OCI-LY7 (cell line): ENCODE data around the gene ECSIT. TPM values are rescaled to one million over a fixed set of nuclear protein-coding genes. Genes with fewer than 3 reads are reported as not detected.

Experiments
- BruUV-seq: library from RNA; stranded (reverse); fragments of 400-500 nt; replicated peaks from 2 replicates; lab custom pipeline; 2021; lab: Mats Ljungman, UMichigan
- CTCF ChIA-PET: fragments of 300-600 bp; sonication (Branson Sonifier 250); formaldehyde crosslinking; loops from one replicate; lab custom pipeline; 2022; ENCODE audit warnings: antibody characterized with exemption; ENCODE audit not compliant: unreplicated experiment; lab: Charles Lee
- POLR2A ChIA-PET: fragments of 300-600 bp; sonication (Branson Sonifier 250); formaldehyde crosslinking; loops from one replicate; lab custom pipeline; 2022; ENCODE audit warnings: antibody characterized with exemption; lab: Charles Lee
- DNase-seq: peaks from one replicate; pipeline ENCODE4 v3.0.0-alpha.2; 2015; ENCODE audit warnings: low spot score
- H2AFZ ChIP-seq: fragments of 200-600 bp; sonication (generic), shearing (Covaris generic); 2 replicates; pipeline ENCODE4 v1.6.1; 2014; ENCODE audit warnings: mild to moderate bottlenecking, antibody characterized with exemption, low read length, moderate library complexity
- H3K27ac ChIP-seq: fragments of 200-600 bp; sonication (generic); 2 replicates; pipeline ENCODE4 v1.5.1; 2014; ENCODE audit warnings: mixed run types, low read depth, mild to moderate bottlenecking, moderate library complexity, low read length, inconsistent platforms; ENCODE audit not compliant: poor library complexity, severe bottlenecking
- H3K36me3 ChIP-seq: fragments of 200-600 bp; sonication (generic); 2 replicates; pipeline ENCODE4 v1.6.1; 2014; ENCODE audit warnings: mild to moderate bottlenecking, antibody characterized with exemption, low read length, moderate library complexity, mixed read lengths; ENCODE audit not compliant: insufficient read depth
- H3K4me1 ChIP-seq: fragments of 200-600 bp; sonication (generic); 2 replicates; pipeline ENCODE4 v1.5.1; 2014; ENCODE audit warnings: mild to moderate bottlenecking, low read length; ENCODE audit not compliant: insufficient read depth, poor library complexity, severe bottlenecking
- H3K4me2 ChIP-seq: fragments of 200-600 bp; sonication (generic); 2 replicates; pipeline ENCODE4 v1.6.1; 2014; ENCODE audit warnings: mild to moderate bottlenecking, low read length
- H3K4me3 ChIP-seq: fragments of 200-600 bp; sonication (generic); 2 replicates; pipeline ENCODE4 v1.5.1; 2014; ENCODE audit warnings: mild to moderate bottlenecking, low read depth, low read length; ENCODE audit not compliant: poor library complexity, severe bottlenecking
- H3K79me2 ChIP-seq: fragments of 200-600 bp; sonication (generic); 2 replicates; pipeline ENCODE4 v1.6.1; 2016; ENCODE audit warnings: low read depth, mild to moderate bottlenecking, low read length, moderate library complexity, mixed read lengths; ENCODE audit not compliant: insufficient read depth
- H3K9me2 ChIP-seq: fragments of 200-600 bp; sonication (generic); 2 replicates; pipeline ENCODE4 v1.6.1; 2016; ENCODE audit warnings: mild to moderate bottlenecking, low read length, mixed read lengths; ENCODE audit not compliant: insufficient read depth
- H3K9me3 ChIP-seq: fragments of 200-600 bp; sonication (generic); 2 replicates; pipeline ENCODE4 v1.6.1; 2014; ENCODE audit warnings: mild to moderate bottlenecking, mixed run types, low read length, mixed read lengths
- H4K20me1 ChIP-seq: fragments of 200-600 bp; sonication (generic); 2 replicates; pipeline ENCODE4 v1.6.1; 2014; ENCODE audit warnings: mild to moderate bottlenecking, antibody characterized with exemption, low read length, moderate library complexity, mixed read lengths; ENCODE audit not compliant: insufficient read depth
- CTCF ChIP-seq: fragments of 200-600 bp; sonication (generic); conservative IDR thresholded peaks from 2 replicates; pipeline ENCODE4 v1.5.1; 2014; ENCODE audit warnings: mild to moderate bottlenecking, antibody characterized with exemption, low read length, moderate library complexity, mixed read lengths
- EZH2phosphoT487 ChIP-seq: fragments of 200-600 bp; sonication (generic); IDR thresholded peaks from 2 replicates; pipeline ENCODE4 v1.6.1; 2018; ENCODE audit warnings: low read depth, borderline replicate concordance, mild to moderate bottlenecking, mixed run types, antibody characterized with exemption, low read length, moderate library complexity, mixed read lengths
- intact Hi-C: fragments of 100-400 bp; cut with micrococcal nuclease; formaldehyde crosslinking; loops from one replicate; pipeline ENCODE4 v1.10.0; 2022; ENCODE audit not compliant: unreplicated experiment
- total RNA-seq, 2 experiments: library from RNA; depleted of rRNA in 1 of 2; stranded (reverse); fragments of >200 nt in 1 of 2; shearing (Covaris generic) in 1 of 2; gene quantifications; 2 replicates each; pipeline ENCODE4 v1.2.3, GENCODE V29; 2014 to 2022

The ECSIT gene
- total RNA-seq, 2 experiments from 2014 or later, result 40.6 to 59.5 TPM

GRCh38 chr19:11519138-11519537 is 9.8 kb downstream of the ECSIT start:
- Histone ChIP-seq H3K4me3 (no peak overlapping the region), H3K4me2 (no peak overlapping the region), H4K20me1 (no peaks in the 10 kb centered on the region), H3K79me2 (no peaks in the 10 kb centered on the region), H3K4me1 (no peaks in the 10 kb centered on the region), H3K27ac (no peak overlapping the region), H3K36me3 (peaks cover 42% of the 10 kb centered on the region), H3K9me2 (no peaks in the 10 kb centered on the region), H3K9me3 (no peaks in the 10 kb centered on the region), H2AFZ (no peak overlapping the region)
- DNase-seq, result no peak
- BruUV-seq, result no TSS peak
- ChIA-PET CTCF (no interaction called here), POLR2A (no interaction called here)
- no peak for TF ChIP-seq CTCF
- no peak for TF ChIP-seq EZH2phosphoT487
- intact Hi-C loops, result no loop called here

GRCh38 chr19:11513946-11514345 is 15.0 kb downstream of the ECSIT start:
- no peak for DNase-seq
- Histone ChIP-seq H3K4me1 (no peaks in the 10 kb centered on the region), H3K4me2 (no peak overlapping the region), H3K9me3 (no peaks in the 10 kb centered on the region), H2AFZ (no peak overlapping the region), H3K79me2 (no peaks in the 10 kb centered on the region), H4K20me1 (no peaks in the 10 kb centered on the region), H3K4me3 (no peak overlapping the region), H3K36me3 (peaks cover 51% of the 10 kb centered on the region), H3K27ac (no peak overlapping the region), H3K9me2 (no peaks in the 10 kb centered on the region)
- TF ChIP-seq EZH2phosphoT487 (no peak), CTCF (no peak)
- intact Hi-C loops, result no loop called here
- POLR2A ChIA-PET, result interaction anchor here (0.6 to 0.7 kb wide), 3 partner anchors 9 to 253 kb away, joined by 3 to 6 read pairs (median 4); no protein-coding TSS in a partner anchor
- CTCF ChIA-PET, result no interaction called here
- no TSS peak for BruUV-seq

- H3K9me2 ChIP-seq, result no peaks in the 10 kb centered on the region
- POLR2A ChIA-PET, result no interaction called here
- no peaks in the 10 kb centered on the region for H3K9me3 ChIP-seq
- no peaks in the 10 kb centered on the region for H4K20me1 ChIP-seq
- H3K4me2 ChIP-seq, result no peak overlapping the region
- no peak overlapping the region for H3K27ac ChIP-seq
- CTCF ChIA-PET, result no interaction called here
- H3K36me3 ChIP-seq, result peaks cover 31% of the 10 kb centered on the region
- H3K4me1 ChIP-seq, result peaks cover 16% of the 10 kb centered on the region
- peaks cover 5% of the 10 kb centered on the region; the same call in 1 of the 2 replicates for H3K79me2 ChIP-seq
- H3K4me3 ChIP-seq, result no peak overlapping the region
- no peak for TF ChIP-seq CTCF
- no peak for TF ChIP-seq EZH2phosphoT487
- no TSS peak for BruUV-seq
- no peak overlapping the region for H2AFZ ChIP-seq
- DNase-seq, result no peak
- intact Hi-C loops, result no loop called here
These were observed 18.5 kb downstream of the ECSIT start for GRCh38 chr19:11510444-11510843.
